GM10248 (cell line): ENCODE measurements around the gene CTXND2.
"Not testable (repeated sequence)": the region's sequence is repeated elsewhere in the genome, so short reads cannot be mapped to it uniquely, and the experiment has no call there.

Experiments used
- CTCF ChIA-PET: fragments of 300-600 bp; sonication (Branson Sonifier 250); formaldehyde crosslinking; extraction: SDS; loops from one replicate; lab custom pipeline; 2021; ENCODE audit warnings: antibody characterized with exemption; lab: Yijun Ruan, JAX
- POLR2A ChIA-PET: fragments of 350-650 bp; sonication (Branson Sonifier 250); formaldehyde crosslinking; extraction: SDS; loops from one replicate; lab custom pipeline; 2020; ENCODE audit warnings: antibody characterized with exemption; lab: Yijun Ruan, JAX
- DNase-seq: peaks from one replicate; pipeline ENCODE4 v3.0.0; 2012; ENCODE audit errors: extremely low spot score
- TF ChIP-seq, protein P1 (sequence below): IDR thresholded peaks from 2 replicates; pipeline ENCODE4 v1.5.1; 2012; ENCODE audit warnings: mild to moderate bottlenecking, low read depth; ENCODE audit errors: extremely low read depth, missing control alignments, control extremely low read depth

The CTXND2 gene

GRCh38 chr1:150893336-150893913, 6.5 kb downstream of the CTXND2 start:
- ChIA-PET POLR2A (no interaction called here), CTCF (no interaction called here)
- TF ChIP-seq, protein P1, sequence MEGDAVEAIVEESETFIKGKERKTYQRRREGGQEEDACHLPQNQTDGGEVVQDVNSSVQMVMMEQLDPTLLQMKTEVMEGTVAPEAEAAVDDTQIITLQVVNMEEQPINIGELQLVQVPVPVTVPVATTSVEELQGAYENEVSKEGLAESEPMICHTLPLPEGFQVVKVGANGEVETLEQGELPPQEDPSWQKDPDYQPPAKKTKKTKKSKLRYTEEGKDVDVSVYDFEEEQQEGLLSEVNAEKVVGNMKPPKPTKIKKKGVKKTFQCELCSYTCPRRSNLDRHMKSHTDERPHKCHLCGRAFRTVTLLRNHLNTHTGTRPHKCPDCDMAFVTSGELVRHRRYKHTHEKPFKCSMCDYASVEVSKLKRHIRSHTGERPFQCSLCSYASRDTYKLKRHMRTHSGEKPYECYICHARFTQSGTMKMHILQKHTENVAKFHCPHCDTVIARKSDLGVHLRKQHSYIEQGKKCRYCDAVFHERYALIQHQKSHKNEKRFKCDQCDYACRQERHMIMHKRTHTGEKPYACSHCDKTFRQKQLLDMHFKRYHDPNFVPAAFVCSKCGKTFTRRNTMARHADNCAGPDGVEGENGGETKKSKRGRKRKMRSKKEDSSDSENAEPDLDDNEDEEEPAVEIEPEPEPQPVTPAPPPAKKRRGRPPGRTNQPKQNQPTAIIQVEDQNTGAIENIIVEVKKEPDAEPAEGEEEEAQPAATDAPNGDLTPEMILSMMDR, result no peak
- no peak for DNase-seq

GRCh38 chr1:150895618-150896017, 8.7 kb downstream of the CTXND2 start:
- POLR2A ChIA-PET, result no interaction called here
- CTCF ChIA-PET, result no interaction called here
- TF ChIP-seq, protein P1, result no peak
- no peak for DNase-seq

- DNase-seq, POLR2A ChIA-PET: not testable (repeated sequence)
- CTCF ChIA-PET, result interaction anchor here (0.8 to 2.9 kb wide), 5 partner anchors 10 to 339 kb away, joined by 3 to 8 read pairs (median 3); partner anchors contain the start of gene CTXND2
Observed at GRCh38 chr1:150899795-150900194, 12.9 kb downstream of the CTXND2 start.

DNA sequence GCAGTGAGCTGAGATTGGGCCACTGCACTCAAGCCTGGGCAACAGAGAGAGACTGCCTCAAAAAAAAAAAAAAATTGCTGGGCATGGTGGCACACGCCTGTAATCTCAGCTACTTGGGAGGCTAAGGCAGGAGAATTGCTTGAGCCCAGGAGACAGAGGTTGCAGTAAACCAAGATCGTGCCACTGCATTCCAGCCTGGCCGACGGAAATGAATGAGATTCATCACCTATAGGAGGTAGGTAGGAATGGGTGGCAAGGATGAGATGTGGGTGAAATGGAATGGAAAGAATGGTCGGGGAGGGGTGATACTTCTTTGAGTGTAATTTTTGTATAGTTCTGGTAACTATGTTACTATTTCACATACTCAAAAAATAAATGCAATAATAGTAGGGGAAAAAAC, 15.4 kb downstream of the CTXND2 start:
- CTCF ChIA-PET, result interaction anchor here (1.3 to 2.9 kb wide), 2 partner anchors 12 to 28 kb away, joined by 3 to 8 read pairs; no protein-coding TSS in a partner anchor

GRCh38 chr1:150902751-150903150, 15.8 kb downstream of the CTXND2 start:
- CTCF ChIA-PET, result interaction anchor here (1.3 to 2.9 kb wide), 2 partner anchors 13 to 28 kb away, joined by 3 to 8 read pairs; no protein-coding TSS in a partner anchor
- TF ChIP-seq, protein P1, result no peak
- POLR2A ChIA-PET, result no interaction called here
- no peak for DNase-seq

More for the DNA sequence above, 15.4 kb downstream of the CTXND2 start:
- TF ChIP-seq, protein P1, result no peak
- POLR2A ChIA-PET, result no interaction called here
- DNase-seq, result no peak

- CTCF ChIA-PET, result interaction anchor here (2.0 kb wide), 1 partner anchor 17 kb away, joined by 10 read pairs; no protein-coding TSS in a partner anchor
- TF ChIP-seq, protein P1, result no peak
- no peak for DNase-seq
- POLR2A ChIA-PET, result no interaction called here
Observed at GRCh38 chr1:150905301-150905700, 18.4 kb downstream of the CTXND2 start.

- ChIA-PET CTCF (interaction anchor here (2.0 kb wide), 1 partner anchor 16 kb away, joined by 10 read pairs; no protein-coding TSS in a partner anchor), POLR2A (no interaction called here)
- TF ChIP-seq, protein P1, result no peak
- DNase-seq, result no peak
Observed at GRCh38 chr1:150906329-150906728, 19.4 kb downstream of the CTXND2 start.
